HepG2 (cell line): ENCODE data around the gene MAN2A1. TPM values are rescaled to one million over a fixed set of nuclear protein-coding genes. Genes with fewer than 3 reads are reported as not detected.

Source experiments
- ATAC-seq: fragments of 200-7000 bp; cut with Tn5 transposase; 3 replicates; pipeline ENCODE4 v1.9.1; 2020; ENCODE audit warnings: mild to moderate bottlenecking, moderate library complexity
- BruUV-seq: library from RNA; stranded (reverse); fragments of 400-500 nt; replicated peaks from 2 replicates; lab custom pipeline; 2021; lab: Mats Ljungman, UMichigan
- CTCF ChIA-PET: fragments of 300-600 bp; formaldehyde crosslinking; extraction: SDS; loops from one replicate; lab custom pipeline; 2021; ENCODE audit warnings: low total read pairs, inconsistent platforms, low intra/inter-chr PET ratio; lab: Yijun Ruan, JAX
- POLR2A ChIA-PET: fragments of 350-600 bp; sonication (Branson Sonifier 250); formaldehyde crosslinking; loops from one replicate; lab custom pipeline; 2020; ENCODE audit warnings: antibody characterized with exemption, inconsistent platforms; lab: Yijun Ruan, JAX
- DNase-seq: peaks from one replicate; pipeline ENCODE4 v3.0.0-alpha.2; 2015; ENCODE audit warnings: low spot score
- FAIRE-seq: peaks from 3 replicates; lab custom pipeline; 2011; peaks lifted over from hg19 to GRCh38; lab: Jason Lieb, UNC
- H2AFZ ChIP-seq: one replicate; pipeline ENCODE4 v1.6.1; 2011; ENCODE audit warnings: low read length, inconsistent platforms
- H3K27ac ChIP-seq: fragments of 300-600 bp; 3 replicates; pipeline ENCODE4 v1.8.0; 2011; ENCODE audit warnings: mixed run types, mild to moderate bottlenecking, mixed read lengths, low read length, inconsistent platforms; ENCODE audit not compliant: insufficient read depth; ENCODE audit errors: extremely low read length
- H3K27me3 ChIP-seq, 2 experiments: fragments of 200-600 bp in 1 of 2; 2 replicates in 1 of 2; 3 replicates in 1 of 2; pipeline versions ENCODE4 v1.6.0 to v1.8.0; 2011; ENCODE audit warnings: low read length in 2 of 2, mild to moderate bottlenecking in 2 of 2, moderate library complexity in 2 of 2, inconsistent platforms in 1 of 2; ENCODE audit not compliant: insufficient read depth in 2 of 2, control insufficient read depth in 1 of 2
- H3K36me3 ChIP-seq, 2 experiments: fragments of 200-600 bp in 1 of 2; replicated peaks in 1 of 2; 2 replicates in 1 of 2; 3 replicates in 1 of 2; pipeline versions ENCODE4 v1.5.1 to v1.8.0; 2011; ENCODE audit warnings: low read length in 2 of 2, inconsistent platforms in 1 of 2; ENCODE audit not compliant: insufficient read depth in 2 of 2, control insufficient read depth in 1 of 2
- H3K4me1 ChIP-seq: 2 replicates; pipeline ENCODE4 v1.5.1; 2012; ENCODE audit warnings: low read length, inconsistent platforms; ENCODE audit not compliant: insufficient read depth
- H3K4me2 ChIP-seq: 2 replicates; pipeline ENCODE4 v1.6.0; 2011; ENCODE audit warnings: low read depth, low read length, inconsistent platforms
- H3K4me3 ChIP-seq, 3 experiments: fragments of 200-600 bp in 1 of 3; sonication (generic), shearing (Covaris generic) in 1 of 3; replicated peaks in 1 of 3; 2 replicates each; pipeline ENCODE4 v1.5.1; 2011 to 2016; ENCODE audit warnings: low read length in 3 of 3, inconsistent platforms in 2 of 3, low read depth in 2 of 3, mild to moderate bottlenecking in 2 of 3, control low read depth in 1 of 3, mixed read lengths in 1 of 3; ENCODE audit not compliant: insufficient read depth in 1 of 3
- H3K79me2 ChIP-seq: one replicate; pipeline ENCODE4 v1.6.1; 2011; ENCODE audit warnings: low read length, inconsistent platforms; ENCODE audit not compliant: insufficient read depth
- H3K9ac ChIP-seq: 2 replicates; pipeline ENCODE4 v1.6.0; 2011; ENCODE audit warnings: mild to moderate bottlenecking, low read depth, low read length, inconsistent platforms; ENCODE audit not compliant: insufficient read depth
- H3K9me3 ChIP-seq: 2 replicates; pipeline ENCODE4 v1.5.1; 2012; ENCODE audit warnings: mild to moderate bottlenecking, low read length
- H4K20me1 ChIP-seq: 2 replicates; pipeline ENCODE4 v1.6.0; 2011; ENCODE audit warnings: inconsistent platforms, mild to moderate bottlenecking, low read length, moderate library complexity; ENCODE audit not compliant: insufficient read depth
- ATF1 ChIP-seq: IDR thresholded peaks from 2 replicates; pipeline ENCODE4 v1.6.1; 2016; ENCODE audit warnings: mild to moderate bottlenecking, control low read depth
- GLMP ChIP-seq: sonication (generic); formaldehyde crosslinking; IDR thresholded peaks from 2 replicates; pipeline ENCODE4 v1.9.0; 2021; ENCODE audit warnings: missing genetic modification reagents, mild to moderate bottlenecking, borderline replicate concordance
- KDM4B ChIP-seq: sonication (generic); formaldehyde crosslinking; IDR thresholded peaks from 2 replicates; pipeline ENCODE4 v1.4.0; 2020; ENCODE audit warnings: missing genetic modification reagents
- KDM5A ChIP-seq: fragments of 200-600 bp; sonication (generic); IDR thresholded peaks from 2 replicates; pipeline ENCODE4 v1.7.0; 2018; ENCODE audit warnings: antibody characterized with exemption, mild to moderate bottlenecking, low read length, borderline replicate concordance
- MLXIP ChIP-seq: sonication (generic); formaldehyde crosslinking; IDR thresholded peaks from 2 replicates; pipeline ENCODE4 v1.9.0; 2021; ENCODE audit warnings: missing genetic modification reagents, borderline replicate concordance
- POLR2G ChIP-seq: fragments of 200-400 bp; formaldehyde crosslinking; IDR thresholded peaks from 2 replicates; pipeline ENCODE4 v1.6.1; 2018; ENCODE audit warnings: mild to moderate bottlenecking, low read depth, low read length, moderate library complexity
- SIX1 ChIP-seq: sonication (generic); formaldehyde crosslinking; IDR thresholded peaks from 2 replicates; pipeline ENCODE4 v1.4.0; 2020; ENCODE audit warnings: missing genetic modification reagents, borderline replicate concordance
- SNRNP70 ChIP-seq: fragments of 200-400 bp; formaldehyde crosslinking; IDR thresholded peaks from 2 replicates; pipeline ENCODE4 v1.6.1; 2017; ENCODE audit warnings: mild to moderate bottlenecking, low read depth, low read length, moderate library complexity
- STAG1 ChIP-seq: sonication (generic); formaldehyde crosslinking; IDR thresholded peaks from 2 replicates; pipeline ENCODE4 v1.4.0; 2020; ENCODE audit warnings: missing genetic modification reagents
- TEAD3 ChIP-seq: optimal IDR thresholded peaks from 2 replicates; pipeline ENCODE3; 2016; ENCODE audit warnings: borderline replicate concordance
- ZC3H13 ChIP-seq: sonication (generic); formaldehyde crosslinking; IDR thresholded peaks from 2 replicates; pipeline ENCODE4 v1.8.1; 2023; ENCODE audit warnings: mild to moderate bottlenecking, missing genetic modification reagents, moderate library complexity
- ZFP1 ChIP-seq: IDR thresholded peaks from 2 replicates; pipeline ENCODE4 v1.6.1; 2016
- ZNF292 ChIP-seq: sonication (generic); formaldehyde crosslinking; IDR thresholded peaks from 2 replicates; pipeline ENCODE4 v1.8.1; 2022; ENCODE audit warnings: mild to moderate bottlenecking, low read depth, missing genetic modification reagents, borderline replicate concordance
- ZNF317 ChIP-seq: sonication (generic); formaldehyde crosslinking; IDR thresholded peaks from 2 replicates; pipeline ENCODE4 v1.5.0; 2020; ENCODE audit warnings: mild to moderate bottlenecking, missing genetic modification reagents
- ZNF326 ChIP-seq: sonication (generic); formaldehyde crosslinking; IDR thresholded peaks from 2 replicates; pipeline ENCODE4 v1.4.0; 2020; ENCODE audit warnings: missing genetic modification reagents, borderline replicate concordance
- ZNF414 ChIP-seq: sonication (generic); formaldehyde crosslinking; IDR thresholded peaks from 2 replicates; pipeline ENCODE4 v1.5.0; 2020; ENCODE audit warnings: missing genetic modification reagents
- ZNF441 ChIP-seq: sonication (generic); formaldehyde crosslinking; IDR thresholded peaks from 2 replicates; pipeline ENCODE4 v1.7.0; 2021; ENCODE audit warnings: missing genetic modification reagents, borderline replicate concordance
- ZNF629 ChIP-seq: sonication (generic); formaldehyde crosslinking; conservative IDR thresholded peaks from 2 replicates; pipeline ENCODE4 v1.5.0; 2020; ENCODE audit warnings: missing genetic modification reagents
- WGBS: methylation state at CpG from one replicate; pipeline ENCODE4 v1.1.6; 2017; ENCODE audit warnings: low lambda C conversion rate; 5-methylcytosine and 5-hydroxymethylcytosine counted together
- in situ Hi-C: cut with HindIII; loops from 2 replicates; pipeline ENCODE4 v1.10.0; 2017; ENCODE audit warnings: low pct_unique_long_range_greater_than_20kb; ENCODE audit not compliant: extremely low pct_ligation_motif_present
- intact Hi-C: fragments of 100-400 bp; cut with micrococcal nuclease; formaldehyde crosslinking; loops from one replicate; pipeline ENCODE4 v1.10.0; 2022; ENCODE audit not compliant: unreplicated experiment
- polyA plus RNA-seq, 8 experiments: library from polyadenylated mRNA; depleted of rRNA in 3 of 8; stranded (reverse) in 7 of 8; unstranded in 1 of 8; fragments of >200 nt; fragmentation: Illumina TruSeq in 4 of 8; extraction: Trizol in 4 of 8; gene quantifications; 2 replicates each; pipeline versions ENCODE4 v1.2.1 to v1.2.3, GENCODE V29; 2011 to 2016; ENCODE audit warnings: low read depth in 4 of 8, missing spikeins in 1 of 8, mixed read lengths in 1 of 8; ENCODE audit not compliant: insufficient read depth in 1 of 8
- total RNA-seq, 5 experiments: library from RNA; depleted of rRNA; stranded (reverse); fragments of >200 nt; fragmentation: Illumina TruSeq; extraction: Trizol; gene quantifications; 2 replicates each; pipeline ENCODE4 v1.2.3, GENCODE V29; 2016; ENCODE audit warnings: low read depth in 1 of 5
- TF ChIP-seq, protein P1 (sequence below): IDR thresholded peaks from 2 replicates; pipeline ENCODE4 v1.6.1; 2012; ENCODE audit warnings: low read depth, low read length, improper control_type of control experiment

Gene MAN2A1
- total and polyA plus RNA-seq, 2 of the 13 experiments (the other 11 are each of a cell fraction or from before 2014, with no cell fraction given), result 56.2 to 80.5 TPM

DNA sequence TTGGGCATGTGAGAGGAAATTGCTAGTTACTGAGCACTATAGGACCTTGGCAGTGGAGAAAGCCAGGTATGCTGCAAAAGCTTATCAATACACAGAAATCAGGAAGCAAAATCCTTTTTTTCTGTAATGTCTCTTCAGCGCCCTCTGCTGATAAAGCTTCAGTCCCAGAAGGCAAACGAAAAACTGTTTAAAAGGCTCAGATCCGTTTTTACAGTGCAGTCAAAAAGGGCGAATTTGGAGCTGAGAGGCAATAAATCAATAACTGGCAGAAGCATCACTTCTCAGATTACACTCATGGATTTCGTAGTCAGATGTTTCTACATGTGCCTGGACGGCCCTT, 1.1 kb upstream of the MAN2A1 start:
- Histone ChIP-seq H4K20me1 (peaks cover 19% of the 10 kb centered on the region), H3K27me3 (no peaks in the 10 kb centered on the region; a peak in 1 of 5 replicates), H3K36me3 (no peaks in the 10 kb centered on the region), H3K79me2 (peaks cover 32% of the 10 kb centered on the region), H3K4me2 (peak overlapping the region; percentile 76), H3K4me1 (peaks cover 32% of the 10 kb centered on the region), H3K9me3 (no peaks in the 10 kb centered on the region), H3K4me3 (peak overlapping the region; percentile 65 to 89 (median 68)), H3K27ac (peak overlapping the region; percentile 90), H2AFZ (peak overlapping the region; percentile 77), H3K9ac (peak overlapping the region; percentile 86)
- 0% methylated on average over 6 of the region's 6 CpGs for WGBS
- ChIA-PET POLR2A (interaction anchor here (0.8 to 2.9 kb wide), 8 partner anchors 19 to 1306 kb away, joined by 3 to 10 read pairs (median 4); partner anchors contain the start of gene PJA2), CTCF (interaction anchor here (1.4 kb wide), 1 partner anchor 1007 kb away, joined by 5 read pairs; no protein-coding TSS in a partner anchor)
- BruUV-seq, result TSS peak; percentile 86
- DNase-seq (peak; percentile 74), FAIRE-seq (peak; percentile 37), ATAC-seq (no peak; the same call in 1 of the 3 replicates)
- in situ Hi-C loops (loop anchor here (25.0 kb wide), 2 partner anchors 649 to 776 kb away; no protein-coding TSS in a partner anchor), intact Hi-C loops (loop anchor here (1.0 to 5.0 kb wide), 8 partner anchors 150 to 1166 kb away; no protein-coding TSS in a partner anchor)
- TF ChIP-seq MLXIP (CRISPR knock-in tag), result no peak
- TF ChIP-seq SNRNP70, result no peak
- TF ChIP-seq ATF1 (CRISPR knock-in tag), result 0 out of 2 replicates have a peak, but pooled peaks have one; percentile 29
- peak; percentile 77 for TF ChIP-seq STAG1 (CRISPR knock-in tag)
- no peak for TF ChIP-seq ZC3H13 (CRISPR knock-in tag)
- 0 out of 2 replicates have a peak, but pooled peaks have one; percentile 62 for TF ChIP-seq ZNF317
- TF ChIP-seq KDM4B (CRISPR knock-in tag), result no peak
- TF ChIP-seq ZNF441 (CRISPR knock-in tag), result no peak
- 0 out of 2 replicates have a peak, but pooled peaks have one; percentile 9 for TF ChIP-seq ZNF414
- peak; percentile 75 for TF ChIP-seq KDM5A
- TF ChIP-seq GLMP (CRISPR knock-in tag), result no peak
- peak; percentile 27; the same call in 1 of the 2 replicates for TF ChIP-seq ZNF292
- TF ChIP-seq ZNF326 (CRISPR knock-in tag), result no peak
- TF ChIP-seq ZNF629 (CRISPR knock-in tag), result no peak
- 0 out of 2 replicates have a peak, but pooled peaks have one; percentile 36 for TF ChIP-seq ZFP1 (CRISPR knock-in tag)
- peak; percentile 20 for TF ChIP-seq TEAD3 (CRISPR knock-in tag)
- TF ChIP-seq, protein P1, sequence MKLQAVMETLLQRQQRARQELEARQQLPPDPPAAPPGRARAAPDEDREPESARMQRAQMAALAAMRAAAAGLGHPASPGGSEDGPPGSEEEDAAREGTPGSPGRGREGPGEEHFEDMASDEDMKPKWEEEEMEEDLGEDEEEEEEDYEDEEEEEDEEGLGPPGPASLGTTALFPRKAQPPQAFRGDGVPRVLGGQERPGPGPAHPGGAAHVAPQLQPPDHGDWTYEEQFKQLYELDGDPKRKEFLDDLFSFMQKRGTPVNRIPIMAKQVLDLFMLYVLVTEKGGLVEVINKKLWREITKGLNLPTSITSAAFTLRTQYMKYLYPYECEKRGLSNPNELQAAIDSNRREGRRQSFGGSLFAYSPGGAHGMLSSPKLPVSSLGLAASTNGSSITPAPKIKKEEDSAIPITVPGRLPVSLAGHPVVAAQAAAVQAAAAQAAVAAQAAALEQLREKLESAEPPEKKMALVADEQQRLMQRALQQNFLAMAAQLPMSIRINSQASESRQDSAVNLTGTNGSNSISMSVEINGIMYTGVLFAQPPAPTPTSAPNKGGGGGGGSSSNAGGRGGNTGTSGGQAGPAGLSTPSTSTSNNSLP, result peak; percentile 48; the same call in 1 of the 2 replicates
- TF ChIP-seq POLR2G, result no peak
- peak; percentile 71; the same call in 1 of the 2 replicates for TF ChIP-seq SIX1 (CRISPR knock-in tag)
